BE2C (cell line): ENCODE data around the gene MED15.
A peak's percentile ranks its signal among the peaks of the same experiment; 100 is the strongest.

ENCODE experiments used
- DNase-seq: peaks from one replicate; pipeline ENCODE4 v3.0.0-alpha.2; 2020
- H3K27me3 ChIP-seq: fragments of 250-450 bp; sonication (Bioruptor Pico); 2 replicates; pipeline ENCODE4 v1.5.1; 2020; ENCODE audit warnings: mild to moderate bottlenecking
- H3K36me3 ChIP-seq: fragments of 250-450 bp; sonication (Bioruptor Pico); 2 replicates; pipeline ENCODE4 v1.5.1; 2020; ENCODE audit warnings: mild to moderate bottlenecking
- H3K4me1 ChIP-seq: fragments of 250-450 bp; sonication (Bioruptor Pico); 2 replicates; pipeline ENCODE4 v1.5.1; 2020
- H3K4me3 ChIP-seq: 2 replicates; pipeline ENCODE4 v1.5.1; 2011; ENCODE audit warnings: low read depth, low read length
- H3K9me3 ChIP-seq: fragments of 250-450 bp; sonication (Bioruptor Pico); 2 replicates; pipeline ENCODE4 v1.5.1; 2020
- CTCF ChIP-seq: IDR thresholded peaks from 2 replicates; pipeline ENCODE4 v1.5.1; 2012; ENCODE audit warnings: mild to moderate bottlenecking, low read depth, low read length

Gene MED15

GRCh38 chr22:20552443-20553401, 45.3 kb downstream of the MED15 start:
- H3K36me3 ChIP-seq = peaks cover 59% of the 10 kb centered on the region
- TF ChIP-seq CTCF = no peak
- no peaks in the 10 kb centered on the region for H3K9me3 ChIP-seq
- no peaks in the 10 kb centered on the region for H3K27me3 ChIP-seq
- DNase-seq = peak; percentile 73
- no peak overlapping the region for H3K4me3 ChIP-seq
- peaks cover 46% of the 10 kb centered on the region for H3K4me1 ChIP-seq

- Histone ChIP-seq H3K27me3 (no peaks in the 10 kb centered on the region), H3K4me1 (peaks cover 44% of the 10 kb centered on the region), H3K9me3 (peaks cover 4% of the 10 kb centered on the region; the same call in 1 of the 2 replicates), H3K4me3 (no peak overlapping the region), H3K36me3 (peaks cover 73% of the 10 kb centered on the region)
- DNase-seq = no peak
- no peak for TF ChIP-seq CTCF
Observed at GRCh38 chr22:20553947-20554741, 46.7 kb downstream of the MED15 start.

- H3K4me1 ChIP-seq = peaks cover 37% of the 10 kb centered on the region
- H3K9me3 ChIP-seq = peaks cover 4% of the 10 kb centered on the region; the same call in 1 of the 2 replicates
- no peaks in the 10 kb centered on the region for H3K27me3 ChIP-seq
- DNase-seq = no peak
- H3K36me3 ChIP-seq = peaks cover 80% of the 10 kb centered on the region
- H3K4me3 ChIP-seq = no peak overlapping the region
- TF ChIP-seq CTCF = no peak
Observed at GRCh38 chr22:20554824-20555223, 47.4 kb downstream of the MED15 start.

- Histone ChIP-seq H3K4me1 (0 out of 2 replicates have a peak, but pooled peaks cover 4% of the 10 kb centered on the region), H3K36me3 (peaks cover 76% of the 10 kb centered on the region), H3K9me3 (peaks cover 4% of the 10 kb centered on the region; the same call in 1 of the 2 replicates), H3K27me3 (no peaks in the 10 kb centered on the region), H3K4me3 (no peak overlapping the region)
- TF ChIP-seq CTCF = no peak
- no peak for DNase-seq
Observed at GRCh38 chr22:20558534-20558933, 51.1 kb downstream of the MED15 start.

GRCh38 chr22:20559174-20559760, 51.9 kb downstream of the MED15 start:
- no peak for DNase-seq
- Histone ChIP-seq H3K4me3 (no peak overlapping the region), H3K27me3 (no peaks in the 10 kb centered on the region), H3K36me3 (peaks cover 74% of the 10 kb centered on the region), H3K9me3 (peaks cover 4% of the 10 kb centered on the region; the same call in 1 of the 2 replicates), H3K4me1 (peaks cover 4% of the 10 kb centered on the region; the same call in 1 of the 2 replicates)
- no peak for TF ChIP-seq CTCF
